Tibial nerve (tissue), 4 donors: ENCODE results near the gene RPS27.
"Not testable (repeated sequence)": the region's sequence is repeated elsewhere in the genome, so short reads cannot be mapped to it uniquely, and the experiment has no call there.

Experiments used
- EP300 ChIP-seq, 2 donors: sonication (generic); formaldehyde crosslinking; IDR thresholded peaks; one replicate each; pipeline ENCODE4 v1.6.1; 2017; ENCODE audit warnings: antibody characterized with exemption in 2 of 2, mild to moderate bottlenecking in 1 of 2
- POLR2A ChIP-seq, 2 donors: fragments of 450-650 bp; IDR thresholded peaks; one replicate each; pipeline ENCODE4 v1.6.1; 2017; ENCODE audit warnings: antibody characterized with exemption in 2 of 2, mild to moderate bottlenecking in 2 of 2, moderate library complexity in 2 of 2
- TF ChIP-seq, protein P1 (sequence below), 5 experiments: fragments of 200-600 bp in 3 of 5; fragments of 450-650 bp in 2 of 5; sonication (generic) in 3 of 5; IDR thresholded peaks; one replicate each; pipeline ENCODE4 v1.5.1; 2016 to 2019; ENCODE audit warnings: antibody characterized with exemption in 5 of 5, mild to moderate bottlenecking in 3 of 5, moderate library complexity in 2 of 5

DNA sequence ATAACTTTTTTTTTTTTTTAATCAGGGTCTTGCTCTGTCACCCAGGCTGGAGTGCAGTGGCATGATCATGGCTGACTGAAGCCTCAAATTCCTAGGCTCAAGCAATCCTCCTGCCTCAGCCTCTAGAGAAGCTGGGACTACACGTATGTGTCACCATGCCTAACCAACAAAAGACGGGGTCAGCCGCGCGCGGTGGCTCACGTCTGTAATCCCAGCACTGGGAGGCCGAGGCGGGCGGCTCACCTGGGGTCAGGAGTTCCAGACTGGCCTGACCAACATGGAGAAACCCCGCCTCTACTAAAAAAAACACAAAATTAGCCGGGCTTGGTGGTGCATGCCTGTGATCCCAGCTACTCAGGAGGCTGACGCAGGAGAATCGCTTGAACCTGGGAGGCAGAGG, 22.0 kb downstream of the RPS27 start:
- TF ChIP-seq, protein P1, sequence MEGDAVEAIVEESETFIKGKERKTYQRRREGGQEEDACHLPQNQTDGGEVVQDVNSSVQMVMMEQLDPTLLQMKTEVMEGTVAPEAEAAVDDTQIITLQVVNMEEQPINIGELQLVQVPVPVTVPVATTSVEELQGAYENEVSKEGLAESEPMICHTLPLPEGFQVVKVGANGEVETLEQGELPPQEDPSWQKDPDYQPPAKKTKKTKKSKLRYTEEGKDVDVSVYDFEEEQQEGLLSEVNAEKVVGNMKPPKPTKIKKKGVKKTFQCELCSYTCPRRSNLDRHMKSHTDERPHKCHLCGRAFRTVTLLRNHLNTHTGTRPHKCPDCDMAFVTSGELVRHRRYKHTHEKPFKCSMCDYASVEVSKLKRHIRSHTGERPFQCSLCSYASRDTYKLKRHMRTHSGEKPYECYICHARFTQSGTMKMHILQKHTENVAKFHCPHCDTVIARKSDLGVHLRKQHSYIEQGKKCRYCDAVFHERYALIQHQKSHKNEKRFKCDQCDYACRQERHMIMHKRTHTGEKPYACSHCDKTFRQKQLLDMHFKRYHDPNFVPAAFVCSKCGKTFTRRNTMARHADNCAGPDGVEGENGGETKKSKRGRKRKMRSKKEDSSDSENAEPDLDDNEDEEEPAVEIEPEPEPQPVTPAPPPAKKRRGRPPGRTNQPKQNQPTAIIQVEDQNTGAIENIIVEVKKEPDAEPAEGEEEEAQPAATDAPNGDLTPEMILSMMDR (IDR thresholded peaks at IDR 0.05): not testable (repeated sequence)
- not testable (repeated sequence) for TF ChIP-seq POLR2A, EP300 (IDR thresholded peaks at IDR 0.05)
